GM19455 (cell line): ENCODE measurements around the gene CHST11.

Experiments
- ATAC-seq: cut with Tn5 transposase; IDR thresholded peaks from one replicate; pipeline ENCODE4 v1.9.1; 2021; ENCODE audit not compliant: unreplicated experiment

CHST11 gene

GRCh38 chr12:104748356-104748755 lies 291.6 kb downstream of the CHST11 start:
- no peak for ATAC-seq

- no peak for ATAC-seq
Measured at GRCh38 chr12:104748790-104749189, 292.0 kb downstream of the CHST11 start.

GRCh38 chr12:104749545-104749944 lies 292.8 kb downstream of the CHST11 start:
- no peak for ATAC-seq

- no peak for ATAC-seq
Measured at GRCh38 chr12:104750061-104750460, 293.3 kb downstream of the CHST11 start.

DNA sequence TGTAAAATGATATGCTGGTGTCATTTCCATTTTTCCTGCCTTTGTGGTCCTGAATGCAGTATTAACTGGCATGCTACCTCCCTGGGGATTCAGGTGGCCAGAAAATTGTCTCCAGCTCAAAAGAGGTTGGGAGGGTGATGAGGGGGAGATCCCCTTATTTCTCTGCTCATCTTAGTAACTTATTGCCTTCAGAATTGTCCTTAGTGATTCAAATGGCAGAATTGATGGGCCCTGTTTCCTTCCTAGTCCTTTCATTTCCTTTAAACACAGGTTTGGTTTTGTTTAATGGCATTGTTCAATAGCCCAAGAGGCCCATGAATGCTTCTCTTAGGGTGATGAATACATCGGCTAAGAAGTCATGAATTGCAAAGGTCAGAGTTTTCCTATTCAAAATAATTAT lies 294.4 kb downstream of the CHST11 start:
- ATAC-seq = peak; percentile 22

DNA sequence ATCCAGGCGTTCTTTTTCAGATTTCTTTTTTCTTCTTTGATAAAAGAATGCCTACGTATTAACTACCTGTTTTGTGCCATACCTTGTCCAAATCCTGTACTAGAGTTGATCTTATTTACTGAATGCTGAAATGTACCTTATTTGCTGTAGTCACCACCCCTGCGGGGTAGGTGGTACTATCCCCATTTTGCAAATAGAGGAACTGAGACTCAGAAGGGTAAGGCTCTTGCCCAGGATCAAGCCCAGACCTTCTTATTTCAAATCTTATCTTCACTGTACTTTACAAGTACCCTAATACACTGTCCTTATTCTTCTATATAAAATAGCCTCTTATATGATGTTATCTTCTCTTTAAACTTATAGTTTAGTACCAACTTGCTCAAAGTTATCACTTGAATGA lies 294.8 kb downstream of the CHST11 start:
- peak; percentile 87 for ATAC-seq

DNA sequence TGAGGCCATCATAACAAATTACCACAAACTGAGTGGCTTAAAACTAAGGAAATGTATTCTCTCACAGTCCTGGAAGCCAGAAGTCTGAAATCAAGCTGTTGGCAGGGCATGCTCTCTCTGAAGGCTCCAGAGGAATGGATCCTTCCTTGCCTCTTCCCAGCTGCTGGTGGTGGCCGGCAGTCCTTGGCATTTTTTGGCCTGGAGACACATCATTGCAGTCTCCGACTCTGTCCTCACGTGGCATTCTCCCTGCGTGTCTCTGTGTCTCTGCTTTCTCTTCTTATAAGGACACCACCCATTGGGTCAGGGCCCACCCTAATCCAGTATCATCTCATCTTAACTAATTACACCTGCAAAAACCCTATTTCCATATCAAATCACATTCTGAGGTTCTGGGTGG lies 295.3 kb downstream of the CHST11 start:
- no peak for ATAC-seq

- ATAC-seq = no peak
Measured at GRCh38 chr12:104752881-104753280, 296.1 kb downstream of the CHST11 start.

- ATAC-seq = no peak
Measured at GRCh38 chr12:104756901-104757300, 300.2 kb downstream of the CHST11 start.

- no peak for ATAC-seq
Measured at GRCh38 chr12:104758771-104759170, 302.0 kb downstream of the CHST11 start.

DNA sequence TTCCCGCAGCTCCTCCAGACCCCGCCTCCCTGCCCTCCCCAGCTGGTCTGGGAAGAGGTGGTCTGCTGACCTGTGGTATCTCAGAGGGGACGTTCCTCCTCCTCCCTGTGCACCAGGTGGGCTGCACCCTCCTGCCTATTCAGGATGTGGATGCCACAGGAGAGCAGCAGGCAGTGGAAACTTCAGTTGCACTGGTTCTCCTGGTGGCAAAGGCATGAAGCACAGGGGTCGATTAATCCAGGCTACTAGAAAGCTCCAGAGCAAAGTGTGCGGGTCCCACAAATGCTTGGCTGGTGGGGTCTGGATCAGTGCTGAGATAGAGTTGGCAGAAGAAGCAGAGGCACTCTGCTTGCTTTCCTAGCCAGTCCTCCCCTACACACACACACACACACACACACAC lies 304.3 kb downstream of the CHST11 start:
- no peak for ATAC-seq

DNA sequence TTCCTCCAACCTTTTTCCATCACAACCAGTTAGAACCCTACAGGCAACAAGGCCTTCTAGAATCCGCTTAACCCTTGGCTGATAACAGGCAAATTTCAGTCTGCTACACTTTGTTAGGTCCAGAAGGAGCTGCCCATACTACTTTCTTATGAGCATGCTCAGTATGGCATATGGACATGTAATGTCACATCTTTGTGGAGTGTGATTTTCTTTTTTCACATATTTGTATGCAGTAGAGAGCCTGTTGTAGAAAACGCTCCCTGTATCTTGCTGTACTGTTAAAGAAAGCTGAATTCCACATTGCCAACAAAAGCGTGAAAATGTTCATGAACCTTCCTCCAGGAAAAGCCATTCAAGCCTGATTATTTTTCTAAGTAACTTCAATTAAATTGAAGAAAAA lies 304.9 kb downstream of the CHST11 start:
- no peak for ATAC-seq

- no peak for ATAC-seq
Measured at GRCh38 chr12:104763168-104763805, 306.5 kb downstream of the CHST11 start.

- no peak for ATAC-seq
Measured at GRCh38 chr12:104764225-104765091, 307.7 kb downstream of the CHST11 start.

GRCh38 chr12:104767261-104767660 lies 310.5 kb downstream of the CHST11 start:
- ATAC-seq = no peak

GRCh38 chr12:104768033-104768432 lies 311.3 kb downstream of the CHST11 start:
- no peak for ATAC-seq

- ATAC-seq = no peak
Measured at GRCh38 chr12:104769144-104769561, 312.4 kb downstream of the CHST11 start.

DNA sequence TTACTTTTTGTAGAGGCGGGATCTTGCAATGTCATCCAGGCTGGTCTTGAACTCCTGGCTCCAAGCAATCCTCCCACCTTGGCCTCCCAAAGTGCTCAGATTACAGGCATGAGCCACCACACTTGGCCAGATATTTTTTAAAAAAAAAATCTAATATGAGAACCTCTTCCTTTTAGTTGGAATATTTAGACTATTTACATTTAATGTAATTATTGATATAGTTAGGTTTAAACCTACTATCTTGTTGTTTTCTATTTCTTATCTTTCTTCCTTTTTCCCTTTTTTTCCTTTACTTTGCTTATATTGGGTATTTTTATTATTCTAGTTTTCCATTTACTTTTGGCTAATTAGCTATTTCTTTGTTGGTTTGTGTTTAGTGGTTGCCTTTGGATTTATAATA lies 315.6 kb downstream of the CHST11 start:
- no peak for ATAC-seq

DNA sequence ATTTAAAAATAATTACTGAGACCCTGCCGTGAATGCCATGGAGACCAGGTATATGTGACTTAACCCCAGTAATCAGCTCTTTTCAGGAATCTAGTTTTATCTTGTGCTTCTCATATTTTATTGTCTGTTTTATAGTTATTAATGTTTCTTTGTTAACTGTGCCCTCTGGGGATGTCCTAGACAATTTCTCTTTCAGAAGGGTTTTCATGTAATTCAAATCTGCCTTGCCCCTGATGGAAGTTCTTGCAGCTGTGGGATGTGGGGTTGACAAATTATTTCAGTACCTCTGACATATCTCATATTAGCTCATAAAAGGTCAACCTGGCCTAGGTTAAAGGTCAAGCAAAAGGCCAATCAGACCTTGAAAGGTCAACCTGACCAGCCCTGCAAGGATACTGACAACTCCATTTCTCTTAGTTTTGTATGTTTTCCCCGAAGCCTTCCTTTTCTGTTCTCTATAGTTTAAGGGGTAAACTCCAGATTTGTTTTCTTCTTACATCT lies 319.0 kb downstream of the CHST11 start:
- no peak for ATAC-seq

DNA sequence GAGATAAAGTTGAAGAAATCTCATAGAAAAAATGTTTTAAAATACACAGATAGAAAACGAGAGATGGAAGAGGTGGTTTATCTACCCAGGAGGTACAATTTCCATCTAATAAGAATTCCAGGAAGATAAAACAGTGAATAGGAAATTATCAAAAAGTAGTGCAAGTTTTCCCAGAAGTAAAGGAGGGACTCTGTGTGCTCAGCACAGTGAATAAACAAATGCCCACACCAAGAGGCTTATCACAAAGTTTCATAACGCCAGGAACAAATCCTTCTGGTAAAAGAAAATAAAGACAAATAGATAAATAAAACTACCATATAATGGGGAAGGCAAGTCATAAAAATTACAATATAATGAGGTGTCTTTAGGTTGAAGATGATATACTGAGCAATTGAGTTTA lies 322.4 kb downstream of the CHST11 start:
- no peak for ATAC-seq

DNA sequence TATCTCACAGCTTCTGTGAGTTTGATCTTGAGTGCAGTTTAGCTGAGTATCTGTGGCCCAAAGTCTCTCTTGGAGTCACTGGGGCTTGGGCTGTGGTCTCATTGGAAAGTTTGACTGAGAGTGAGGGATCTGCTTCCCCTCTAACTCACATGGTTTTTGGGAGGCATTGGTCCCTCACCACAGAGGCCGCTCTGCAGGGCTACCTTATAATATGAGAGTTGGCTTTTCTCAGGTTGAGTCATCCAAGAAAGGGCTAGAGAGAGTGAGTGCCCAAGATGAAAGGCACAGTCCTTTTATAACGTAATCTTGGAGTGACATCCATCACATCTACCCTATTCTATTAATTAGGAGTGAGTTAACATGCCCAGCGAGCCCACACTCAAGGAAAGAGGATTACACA lies 325.5 kb downstream of the CHST11 start:
- ATAC-seq = no peak

DNA sequence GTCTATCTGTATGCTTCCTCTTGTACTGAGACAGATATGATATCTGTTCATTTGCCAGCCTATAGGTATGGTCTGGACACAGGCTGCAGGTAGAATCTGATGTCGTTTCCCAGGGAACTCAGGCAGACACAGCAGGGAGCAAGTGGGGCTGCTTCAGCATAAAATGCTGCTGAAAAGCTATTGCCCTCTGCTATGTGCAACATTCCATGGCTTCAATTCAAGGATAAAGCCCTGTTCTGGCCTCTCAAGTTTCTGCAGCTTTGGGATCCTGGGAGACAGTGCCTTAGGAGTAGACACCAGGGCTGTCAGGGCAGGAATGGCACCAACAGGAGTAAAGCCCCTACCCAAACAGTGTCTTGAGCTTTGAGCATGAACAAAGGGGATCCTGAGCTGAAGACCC lies 327.8 kb downstream of the CHST11 start:
- no peak for ATAC-seq
